Measurements from ENCODE around the gene BRPF3.

- TF ChIP-seq CTCF (IDR thresholded peaks at IDR 0.05) (no peak), E2F4 (CRISPR knock-in tag; IDR thresholded peaks at IDR 0.05; ENCODE audit: borderline replicate concordance, low read depth) (no peak)
These were observed 12.2 kb upstream of the BRPF3 start for GRCh38 chr6:36184311-36184710.

Measured in WTC11 (cell line).